HG03439 (cell line): Measurements from ENCODE around the gene CHD6.

Experiments used
- ATAC-seq: cut with Tn5 transposase; IDR thresholded peaks from one replicate; pipeline ENCODE4 v1.9.1; 2021; ENCODE audit warnings: mild to moderate bottlenecking, moderate library complexity; ENCODE audit not compliant: unreplicated experiment

The CHD6 gene

DNA sequence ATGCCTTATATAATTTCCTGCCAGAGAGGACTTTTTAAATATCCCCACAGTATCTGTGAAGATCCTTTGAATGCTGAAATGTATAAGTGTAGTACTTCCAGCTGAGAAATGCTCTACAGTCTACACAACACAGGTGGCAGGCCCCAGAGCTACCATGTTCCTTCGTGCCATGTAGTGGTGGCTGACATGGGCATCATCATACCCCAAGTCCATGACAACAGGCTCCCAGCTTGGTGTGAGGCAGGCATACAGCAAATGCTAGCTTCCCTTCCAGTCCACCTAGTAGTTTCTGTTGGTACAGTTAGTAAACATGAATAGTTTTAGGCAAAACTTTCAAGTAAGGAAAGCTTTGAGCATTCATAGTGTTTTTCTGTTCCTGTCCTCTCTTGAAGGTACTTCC, 190.3 kb downstream of the CHD6 start:
- ATAC-seq: no peak

DNA sequence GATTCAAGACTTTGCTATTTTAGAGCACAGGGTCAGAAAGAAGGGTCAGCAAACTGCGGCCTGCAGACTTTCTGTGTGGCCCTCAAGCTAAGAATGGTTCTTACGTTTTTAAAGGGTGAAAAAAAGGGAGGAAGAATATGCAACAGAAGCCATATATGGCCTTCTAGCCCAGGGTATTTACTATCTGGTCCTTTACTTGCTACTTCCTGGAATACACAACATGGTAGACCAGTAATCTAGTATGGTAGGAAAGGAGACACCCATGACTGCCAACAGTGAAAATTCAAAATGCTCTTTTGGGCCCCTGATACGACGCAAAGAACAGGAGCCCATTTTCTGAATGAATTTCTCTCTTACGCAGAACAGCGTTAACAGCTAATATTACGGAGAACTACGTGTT, 191.2 kb downstream of the CHD6 start:
- no peak for ATAC-seq

DNA sequence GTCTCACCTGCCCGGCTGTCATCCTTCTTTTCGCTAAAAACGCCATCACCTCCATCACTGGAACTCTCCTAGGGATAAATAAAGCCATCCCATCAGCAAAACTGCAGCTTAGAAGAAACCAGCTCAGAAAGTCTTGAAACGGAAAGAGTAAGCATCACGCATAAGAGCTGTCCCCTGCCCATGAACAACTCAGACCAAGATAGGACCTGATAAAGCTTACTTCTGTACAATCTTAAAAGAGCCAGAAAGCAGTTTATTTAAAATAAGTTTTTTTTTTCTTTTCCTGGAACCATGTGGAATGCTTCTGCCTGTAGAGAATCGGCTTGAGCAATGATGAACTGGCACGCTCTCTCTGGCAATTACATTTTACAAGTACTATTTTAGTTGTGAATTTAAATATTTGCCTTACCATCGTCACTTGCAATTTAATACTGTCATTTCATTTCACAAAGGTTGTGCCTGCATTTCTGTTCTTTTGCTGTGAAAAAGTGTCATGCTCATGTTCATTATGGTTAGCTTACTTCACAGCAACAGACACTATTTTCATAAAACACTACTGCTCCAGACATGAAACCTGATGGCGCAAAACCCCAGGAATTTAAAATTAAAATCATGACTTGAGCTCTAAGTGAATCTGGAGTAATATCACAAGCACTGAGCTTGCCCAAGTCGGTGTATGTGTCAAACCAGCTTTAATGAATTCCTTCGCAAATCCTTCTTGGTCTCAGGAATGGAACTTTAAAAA, 191.9 kb downstream of the CHD6 start:
- ATAC-seq: no peak

DNA sequence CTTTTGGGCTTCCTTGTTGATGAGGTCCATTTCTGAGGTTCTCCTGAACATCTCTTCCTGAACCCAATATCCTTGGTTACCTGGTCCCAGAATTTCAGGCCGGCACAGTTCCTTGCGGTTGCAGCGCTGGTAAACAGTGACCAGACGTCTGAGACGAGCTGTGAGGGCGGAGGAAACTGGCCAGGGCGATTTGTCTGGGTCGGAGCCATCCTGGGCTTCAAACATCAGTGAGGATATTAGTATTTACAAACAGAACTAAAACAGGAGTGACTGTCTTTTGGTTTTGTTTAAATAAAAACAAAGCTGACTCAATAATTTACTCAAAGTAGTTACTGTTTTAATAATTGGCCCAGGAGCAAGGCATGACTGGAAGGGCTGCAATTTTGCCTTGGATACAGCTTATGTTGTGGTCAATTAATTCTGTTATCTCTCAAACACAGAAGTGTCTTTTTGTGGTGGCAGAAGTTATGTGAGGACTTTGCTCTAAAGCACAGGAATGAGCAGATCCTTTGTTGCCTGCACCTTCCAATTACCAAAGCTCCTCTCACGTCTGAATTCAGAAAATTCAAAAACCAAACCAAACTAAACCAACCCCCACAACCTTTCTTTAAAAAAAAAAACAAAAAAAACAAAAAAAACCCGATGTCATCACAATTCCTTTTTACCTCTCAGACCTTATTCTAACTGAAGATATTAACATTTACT, 192.8 kb downstream of the CHD6 start:
- ATAC-seq: no peak

DNA sequence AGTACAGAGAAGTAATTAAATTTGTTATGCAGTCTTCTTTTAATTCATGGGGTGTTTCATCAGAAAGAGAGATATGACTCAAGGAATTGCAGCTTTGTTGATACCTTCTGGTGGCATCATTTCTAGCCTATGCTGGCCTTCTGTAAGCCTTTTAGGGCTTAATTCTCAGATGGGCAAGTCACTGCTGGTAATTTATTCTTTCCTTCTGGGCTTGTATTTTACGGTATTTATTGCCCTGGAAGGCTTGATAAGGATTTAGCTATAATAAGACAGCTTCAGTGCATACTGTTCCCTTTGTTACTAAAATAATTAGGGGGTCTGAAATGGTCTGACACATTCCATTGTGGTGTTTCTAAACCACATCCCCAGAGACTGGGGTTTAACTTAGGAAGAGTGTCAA, 193.6 kb downstream of the CHD6 start:
- no peak for ATAC-seq

DNA sequence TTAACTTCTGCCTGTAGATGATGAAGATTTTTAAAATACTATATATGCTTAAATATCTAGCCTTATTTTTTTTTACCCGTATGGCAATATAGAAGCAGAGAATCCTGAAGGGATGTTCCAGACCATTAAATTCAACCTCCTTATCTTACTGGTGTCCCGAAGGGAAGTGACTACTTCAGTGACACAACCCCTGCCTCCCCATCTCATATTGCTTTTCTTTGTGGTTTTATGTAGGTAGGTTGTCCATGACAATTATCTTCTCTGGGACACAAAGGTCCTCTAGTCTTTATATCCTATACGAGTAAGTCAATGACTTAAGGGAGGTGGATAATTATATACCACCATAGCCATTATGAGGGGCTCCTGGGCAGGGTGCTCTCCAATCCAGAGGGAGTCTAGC, 194.2 kb downstream of the CHD6 start:
- ATAC-seq: no peak

DNA sequence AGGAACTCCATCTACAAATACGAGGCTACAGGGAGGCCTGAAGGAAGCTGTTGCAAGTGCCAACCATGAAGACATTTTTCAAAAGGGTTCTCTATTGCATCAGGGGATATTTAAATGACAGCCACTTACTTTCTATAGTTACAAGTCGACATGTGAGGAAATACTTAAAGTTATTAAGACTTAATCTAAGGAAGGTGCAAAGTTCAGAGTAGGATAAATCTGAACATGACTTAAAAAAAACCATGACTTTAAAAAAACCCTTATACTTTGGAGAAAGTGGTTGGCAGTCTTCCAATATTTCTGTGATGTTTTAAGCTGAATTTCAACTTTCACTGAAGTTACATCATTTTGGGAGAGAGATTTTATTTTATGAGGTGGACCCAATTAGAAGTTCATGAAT, 195.2 kb downstream of the CHD6 start:
- no peak for ATAC-seq

DNA sequence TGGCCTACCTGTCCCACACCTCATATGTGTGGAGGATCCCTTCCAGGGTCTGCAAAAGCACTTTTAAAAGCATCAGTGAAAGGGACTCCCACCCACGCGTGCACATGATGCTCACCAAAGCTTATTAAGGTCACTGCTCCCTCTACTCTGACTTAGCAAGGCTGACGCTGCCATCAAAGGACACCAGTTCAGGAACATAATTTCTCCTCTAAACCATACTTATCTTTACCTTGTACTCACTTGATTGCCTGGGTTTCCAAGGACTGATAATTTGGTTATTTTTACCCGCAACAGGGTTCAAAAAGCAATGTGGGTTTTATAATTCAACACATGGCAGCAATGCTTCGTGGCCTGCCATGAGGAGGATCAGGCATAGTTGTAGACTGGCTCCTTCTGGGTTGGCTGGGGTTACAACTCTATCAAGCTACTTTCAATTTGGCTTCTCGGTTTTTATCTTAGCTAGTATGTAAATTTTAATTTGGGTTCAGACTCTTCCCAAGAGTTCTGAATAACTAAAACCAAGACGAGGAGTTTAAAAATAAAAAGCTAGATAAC, 199.4 kb downstream of the CHD6 start:
- ATAC-seq: no peak

DNA sequence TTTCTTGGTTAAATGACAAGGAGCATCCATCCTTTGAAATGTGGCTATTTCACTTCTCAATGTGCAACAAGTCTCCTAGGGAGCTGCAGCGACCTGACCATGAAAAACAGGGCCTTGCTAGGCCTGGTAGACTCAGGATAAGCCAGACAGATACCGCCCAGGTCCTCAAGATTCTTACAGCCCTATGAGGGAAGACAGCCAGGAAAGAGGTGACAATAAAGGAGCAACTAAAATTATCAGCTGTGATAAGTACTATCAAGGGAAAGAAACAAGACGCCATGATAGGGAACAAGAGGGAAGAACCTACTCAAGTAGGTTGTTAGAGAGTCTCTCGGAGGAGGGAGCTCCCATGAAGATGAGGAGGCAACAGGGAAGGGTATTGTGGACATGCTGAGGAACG, 200.1 kb downstream of the CHD6 start:
- no peak for ATAC-seq

DNA sequence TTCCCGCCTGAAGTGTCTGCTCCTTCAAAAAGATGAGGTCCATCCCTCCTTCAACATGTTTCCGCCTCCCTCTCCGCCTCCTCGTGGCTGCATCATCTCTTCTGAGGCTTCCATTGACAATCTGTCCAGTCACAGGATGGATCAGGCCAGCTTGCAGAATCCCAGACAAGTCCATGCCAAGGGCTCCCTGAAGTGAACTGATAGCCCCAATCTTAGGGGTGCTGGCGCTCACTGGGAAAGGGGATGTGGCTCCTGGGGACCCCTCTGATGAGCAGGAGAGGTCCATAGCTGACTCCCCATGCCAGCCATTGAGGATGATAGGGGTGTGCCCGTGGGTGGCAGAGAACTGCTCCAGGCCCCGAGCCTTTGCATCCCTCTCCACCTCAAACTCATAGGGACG, 203.0 kb downstream of the CHD6 start:
- no peak for ATAC-seq

DNA sequence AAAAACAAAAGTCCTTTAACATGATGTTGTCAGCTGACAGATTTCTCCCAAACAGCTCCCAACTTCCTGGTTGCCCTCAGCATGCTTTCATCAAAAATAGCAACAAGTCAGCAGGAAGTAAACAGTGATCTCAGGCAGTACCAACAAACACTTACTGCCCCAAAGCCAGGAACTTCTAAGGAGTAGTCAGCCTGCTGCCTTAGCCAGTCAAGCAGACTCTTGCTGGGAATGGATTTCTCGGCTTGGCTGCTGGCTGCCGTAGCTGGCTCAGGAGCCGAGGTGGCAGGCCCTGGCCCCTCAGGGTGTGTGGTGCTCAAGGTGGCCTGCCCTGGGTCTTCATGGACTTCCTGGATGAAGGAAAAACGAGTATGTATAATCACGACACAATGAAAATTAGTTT, 205.0 kb downstream of the CHD6 start:
- ATAC-seq: no peak

DNA sequence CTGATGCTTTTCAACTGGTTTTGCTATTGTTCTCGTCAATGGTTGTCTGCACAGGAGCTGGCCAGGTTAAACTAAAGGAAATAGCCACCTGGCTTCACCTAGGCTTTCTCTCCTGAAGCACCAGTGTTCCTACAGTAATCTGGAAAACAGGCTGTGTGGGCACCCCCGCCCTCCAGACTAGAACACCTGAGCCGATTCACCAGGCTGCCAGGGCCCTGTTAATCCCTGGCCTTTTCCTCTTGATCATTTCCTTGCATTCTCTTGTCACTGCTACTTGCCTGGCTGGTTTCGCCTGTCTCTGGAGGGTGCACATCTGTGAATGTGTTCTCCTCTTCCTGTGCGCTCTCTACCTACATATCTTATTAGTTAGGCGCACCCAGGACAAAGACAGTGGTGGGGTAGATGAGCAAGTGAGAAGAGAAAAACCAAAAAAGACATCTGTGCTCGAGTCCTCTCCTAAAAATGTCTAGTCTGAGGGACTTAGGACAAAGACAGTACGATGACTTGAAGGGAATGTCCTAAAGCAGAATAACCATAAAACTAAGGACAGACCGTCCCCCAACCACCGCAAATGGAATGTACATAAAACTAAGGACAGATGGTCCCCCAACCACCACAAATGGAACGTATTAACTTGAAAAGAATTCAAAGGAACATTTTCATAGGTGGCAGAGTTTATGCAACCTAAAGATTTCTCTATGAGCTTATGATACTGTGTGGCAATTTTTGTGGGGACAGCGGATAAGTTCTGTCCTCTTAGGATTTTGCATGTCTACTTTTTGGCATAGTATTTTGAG, 205.7 kb downstream of the CHD6 start:
- ATAC-seq: no peak

DNA sequence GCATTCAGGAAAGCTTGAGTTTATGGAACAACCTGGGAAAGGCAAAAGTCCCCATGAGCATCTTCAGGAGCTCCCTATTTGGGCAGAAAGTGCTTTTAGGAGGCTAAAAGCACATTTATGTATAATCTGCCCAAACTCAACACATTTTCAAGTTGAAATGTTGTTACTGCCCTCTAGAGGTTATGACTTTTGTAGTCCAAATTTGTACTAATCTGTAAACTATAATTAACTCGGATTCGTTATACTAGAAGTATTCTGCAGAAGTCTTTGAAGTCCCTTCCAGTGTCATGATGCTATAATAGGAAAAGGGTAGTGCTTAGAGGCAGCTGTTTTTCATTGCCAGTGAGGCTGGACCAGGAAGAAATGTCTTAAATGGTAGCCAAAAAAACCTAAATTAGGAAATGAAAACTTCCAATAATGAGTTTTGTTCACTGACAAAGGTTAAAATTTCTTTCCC, 206.8 kb downstream of the CHD6 start:
- no peak for ATAC-seq

DNA sequence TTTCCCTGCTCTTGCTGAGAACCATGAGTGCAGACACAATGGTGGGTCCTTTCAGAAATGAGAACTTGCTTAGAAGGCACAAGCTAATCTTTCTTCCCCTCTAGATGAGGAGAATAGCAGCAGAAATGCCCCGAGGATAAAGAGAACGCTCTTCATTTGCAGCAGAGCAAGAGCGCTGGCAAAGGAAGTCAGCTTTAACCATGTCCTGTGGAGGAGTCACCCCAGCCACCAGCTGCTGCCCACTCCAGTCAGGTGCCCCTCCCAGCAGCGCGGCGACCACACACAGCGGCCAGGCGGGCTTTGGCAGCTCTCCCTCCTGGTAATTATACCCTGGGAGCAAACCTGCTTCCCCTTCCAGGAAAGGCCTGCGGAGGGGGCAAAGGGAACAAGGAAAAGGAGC, 209.2 kb downstream of the CHD6 start:
- no peak for ATAC-seq

DNA sequence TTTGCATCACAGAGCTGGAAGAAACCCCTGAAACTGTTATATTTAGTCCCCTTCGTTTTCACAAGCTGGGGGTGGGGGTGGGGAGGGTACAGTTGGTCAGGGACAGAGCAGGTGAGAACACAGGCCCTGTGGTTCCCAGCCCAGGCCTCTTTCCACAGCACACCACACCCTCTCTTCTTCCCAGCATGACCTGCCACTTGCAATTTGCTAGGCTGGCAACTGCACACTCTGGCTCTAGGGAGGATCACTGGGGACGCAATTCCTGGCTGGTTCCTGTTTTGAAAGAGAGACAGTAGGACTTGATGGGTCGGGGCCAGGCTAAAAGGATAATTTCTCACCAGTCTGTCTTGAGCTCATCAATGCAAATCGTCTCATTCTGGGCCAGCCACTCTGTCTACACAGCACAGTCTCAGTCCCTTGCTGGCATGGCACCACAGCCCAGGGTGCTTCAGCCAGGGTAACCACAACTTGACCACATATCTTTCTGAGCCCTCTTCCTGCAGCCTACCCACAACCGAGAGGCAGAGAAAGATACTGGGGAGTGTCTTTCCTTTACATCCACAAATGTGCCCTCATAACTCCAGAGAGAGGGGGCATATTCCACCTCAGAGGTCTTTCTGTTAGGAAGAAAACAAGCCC, 209.9 kb downstream of the CHD6 start:
- ATAC-seq: peak; percentile 66

DNA sequence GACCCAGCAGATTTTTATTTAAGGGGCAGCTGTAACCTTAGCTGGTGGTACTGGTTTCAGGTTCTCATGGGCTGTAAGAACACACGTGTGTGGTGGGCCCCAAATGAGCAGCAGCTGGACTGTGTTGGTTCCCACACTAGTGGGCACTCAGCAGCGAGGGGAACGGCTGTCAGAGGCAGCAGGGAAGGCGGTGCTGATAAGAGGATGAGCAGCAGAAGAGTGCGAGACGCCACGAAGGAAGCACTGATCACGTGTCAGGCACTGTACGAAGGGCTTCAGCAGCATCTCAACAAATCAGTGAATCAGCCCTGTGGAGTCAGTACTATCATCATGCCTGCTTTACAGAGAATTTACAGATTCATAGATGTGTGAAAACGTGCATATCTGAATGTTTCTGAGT, 210.6 kb downstream of the CHD6 start:
- ATAC-seq: no peak

DNA sequence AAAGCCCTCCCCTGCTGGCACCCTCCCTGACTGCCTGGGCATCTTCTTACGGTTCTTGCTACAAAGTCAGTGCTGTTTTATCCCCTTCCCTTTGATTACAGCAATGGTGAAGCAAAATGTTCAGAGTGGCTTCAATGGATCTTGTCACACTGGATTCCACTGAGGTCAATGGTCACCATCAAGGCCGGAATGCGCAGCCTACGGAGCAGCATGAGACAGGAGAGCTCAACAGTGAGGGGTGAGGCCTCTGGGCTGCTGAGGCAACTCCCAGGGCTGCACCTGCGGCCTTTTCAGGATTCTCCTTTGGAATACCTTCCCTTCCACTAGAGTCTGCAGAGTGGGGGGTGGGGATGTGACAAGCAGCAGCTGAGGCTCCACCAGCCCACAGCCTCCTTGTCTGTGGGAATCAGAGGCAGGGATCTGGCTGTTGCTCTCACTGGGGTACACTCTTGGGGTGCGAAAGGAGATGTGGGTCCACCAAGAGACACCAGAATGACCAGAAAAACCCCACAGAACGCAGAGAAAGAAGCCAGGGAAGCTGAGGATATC, 211.2 kb downstream of the CHD6 start:
- no peak for ATAC-seq

DNA sequence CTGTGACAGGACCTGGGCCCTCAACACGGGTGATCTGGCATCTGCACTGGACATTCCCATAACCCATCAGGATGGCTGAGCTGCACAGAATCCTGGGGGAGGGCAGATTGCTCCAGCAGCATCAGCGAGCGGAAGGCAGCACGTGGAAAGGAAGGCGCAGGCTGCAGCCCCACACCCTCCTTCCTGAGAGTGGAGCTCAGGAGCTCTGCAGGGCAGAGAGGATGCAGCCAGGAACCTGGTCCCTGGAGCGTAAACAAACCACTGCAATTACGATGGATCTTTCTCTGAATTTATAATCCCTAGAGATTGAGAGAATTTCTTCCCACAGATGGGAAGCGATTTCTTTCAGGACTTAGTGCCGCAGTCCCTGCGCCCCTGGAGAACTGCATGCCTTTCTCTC, 211.8 kb downstream of the CHD6 start:
- no peak for ATAC-seq

DNA sequence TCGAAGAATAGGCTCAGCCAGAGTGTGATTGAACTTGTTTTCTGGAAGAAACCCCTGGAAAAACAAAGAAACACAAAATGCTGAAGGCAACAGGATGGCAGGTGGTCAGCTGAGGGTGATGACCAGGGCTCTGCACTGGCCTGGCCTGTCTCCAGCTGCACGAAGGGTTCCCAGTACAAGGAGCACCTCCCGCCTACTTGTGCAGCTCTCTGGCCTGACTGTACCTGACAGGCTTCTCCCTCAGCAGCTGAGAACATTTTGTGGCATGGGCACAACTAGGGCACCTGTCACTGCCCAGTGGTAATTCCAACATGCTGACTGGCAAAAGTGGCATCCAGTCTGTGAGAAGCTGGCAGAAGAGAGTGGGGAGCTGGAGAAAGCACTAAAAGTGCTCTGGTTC, 212.7 kb downstream of the CHD6 start:
- ATAC-seq: no peak

DNA sequence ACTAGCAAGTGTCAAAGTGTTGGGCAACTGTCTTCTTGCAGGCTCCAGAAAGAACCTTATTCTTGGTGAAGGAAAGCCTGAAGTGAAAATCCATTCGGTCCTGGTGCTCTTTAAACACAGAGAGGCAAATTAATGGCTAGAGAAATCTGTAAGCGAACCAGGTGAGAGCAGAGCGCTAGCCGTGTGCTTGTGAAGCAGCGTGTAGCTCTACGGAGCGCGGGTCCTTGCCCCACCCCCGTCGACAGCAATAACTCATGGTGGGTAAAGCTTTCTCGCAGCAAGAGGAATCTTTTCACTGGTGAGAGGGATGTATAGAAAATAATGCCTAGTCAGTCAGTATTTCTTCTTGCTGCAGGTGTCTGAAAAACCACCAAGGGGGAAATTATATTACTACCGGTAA, 214.6 kb downstream of the CHD6 start:
- no peak for ATAC-seq

DNA sequence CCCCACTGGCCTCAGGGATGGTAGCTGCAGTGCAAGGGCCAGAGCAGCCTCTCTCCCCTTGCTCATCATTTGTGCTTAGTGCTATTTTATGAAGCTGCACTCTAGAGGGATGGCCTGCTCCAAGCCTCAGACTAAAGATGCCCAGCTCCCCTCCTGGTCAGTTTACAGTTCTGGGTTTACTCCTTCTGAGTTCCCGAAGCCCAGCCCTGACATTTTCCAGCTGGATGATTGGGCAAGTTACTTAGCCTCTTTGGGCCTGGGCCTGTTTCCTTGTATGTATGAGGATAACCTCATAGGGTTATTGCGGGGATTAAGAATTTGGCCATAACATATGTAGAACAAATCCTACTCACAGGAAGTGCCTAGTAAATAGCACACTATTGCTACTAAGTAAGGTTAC, 219.8 kb downstream of the CHD6 start:
- ATAC-seq: no peak
